ES-I3 (cell line): ENCODE data around the gene CRYGS.
"Not testable (repeated sequence)": the region's sequence is repeated elsewhere in the genome, so short reads cannot be mapped to it uniquely, and the experiment has no call there.

Experiments
- H3K36me3 ChIP-seq: 2 replicates; pipeline ENCODE4 v1.6.1; 2013; ENCODE audit warnings: mild to moderate bottlenecking, low read length, control low read depth, moderate library complexity; ENCODE audit not compliant: insufficient read depth
- H3K4me1 ChIP-seq: 2 replicates; pipeline ENCODE4 v1.6.1; 2013; ENCODE audit warnings: mild to moderate bottlenecking, control low read depth, low read length; ENCODE audit not compliant: insufficient read depth
- H3K9ac ChIP-seq: 2 replicates; pipeline ENCODE4 v1.6.1; 2013; ENCODE audit warnings: low read depth, mild to moderate bottlenecking, low read length, moderate library complexity
- H3K9me3 ChIP-seq: 2 replicates; pipeline ENCODE4 v1.6.1; 2013; ENCODE audit warnings: mild to moderate bottlenecking, low read length, moderate library complexity; ENCODE audit not compliant: control insufficient read depth, insufficient read depth

Gene CRYGS

DNA sequence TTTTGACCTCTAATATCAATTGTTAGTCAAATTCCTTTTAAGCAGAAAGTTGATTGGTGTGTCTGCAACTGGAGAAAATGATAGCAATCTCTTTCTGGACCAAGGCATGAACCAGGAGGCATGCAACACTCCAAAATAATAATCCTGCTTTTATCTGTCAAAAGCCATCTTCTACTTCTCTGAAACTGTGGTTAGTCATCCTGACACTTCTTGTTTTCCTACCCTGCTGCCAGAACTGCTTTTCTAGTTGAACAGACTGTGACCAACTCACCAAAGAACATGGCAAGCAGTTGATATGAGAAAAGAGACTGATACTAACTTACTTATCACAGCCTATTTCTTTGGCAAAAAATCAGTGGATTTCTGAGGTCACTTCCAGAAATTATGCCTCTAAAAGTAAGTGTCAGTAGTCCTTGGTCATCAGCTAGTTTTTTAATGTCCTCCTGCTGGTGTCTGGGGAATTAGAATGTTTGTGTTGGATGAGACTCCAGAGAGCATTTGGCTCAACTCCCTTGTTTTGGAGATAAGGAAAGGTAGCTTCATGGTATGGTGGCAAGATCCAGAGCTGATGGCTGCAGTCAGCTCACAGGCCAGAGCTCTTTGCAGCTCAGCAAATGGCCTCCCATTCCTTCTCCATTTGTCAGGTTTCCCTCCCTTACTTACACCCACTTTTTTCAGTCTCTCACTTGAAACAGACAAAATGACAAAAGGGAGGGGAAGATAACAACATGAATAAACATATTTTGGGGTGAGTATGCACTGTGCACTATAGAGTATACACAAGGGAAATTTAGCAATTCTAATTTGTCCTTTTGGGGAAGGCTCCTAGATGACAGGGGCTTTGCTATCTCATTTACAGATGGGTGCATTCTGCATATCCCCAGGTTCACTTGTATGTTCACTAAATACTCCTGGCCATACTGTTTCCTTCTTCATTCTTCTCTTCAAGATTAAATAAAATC lies 7.0 kb downstream of the CRYGS start:
- Histone ChIP-seq H3K4me1 (0 out of 2 replicates have a peak, but pooled peaks cover 3% of the 10 kb centered on the region), H3K9ac (no peak overlapping the region)

DNA sequence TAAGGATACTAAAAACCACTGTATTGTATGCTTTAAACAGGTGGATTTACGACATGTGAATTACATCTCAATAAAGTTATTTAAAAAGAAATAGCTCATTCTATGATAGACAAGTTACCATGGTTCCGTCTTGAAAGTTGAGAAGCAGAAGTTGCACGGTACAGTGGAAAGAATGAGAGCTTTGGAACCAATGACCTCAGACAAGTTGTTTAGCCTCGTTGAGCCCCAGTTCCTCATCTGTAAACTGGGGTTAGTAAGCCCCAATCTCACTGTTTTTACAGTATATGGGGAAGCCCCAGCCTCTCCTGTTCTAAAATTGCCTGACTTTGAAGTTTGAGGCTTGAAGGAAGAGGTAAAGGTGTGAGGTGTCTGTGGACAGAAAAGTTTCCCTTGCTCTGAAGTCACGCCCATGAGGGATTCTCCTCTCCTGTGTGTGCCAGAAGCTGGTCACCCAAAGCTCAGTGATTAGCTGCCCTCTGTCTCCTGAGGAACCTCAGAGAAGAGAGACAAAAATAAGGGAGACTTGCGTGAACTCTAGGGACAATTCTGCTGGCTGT lies 10.0 kb downstream of the CRYGS start:
- H3K9ac ChIP-seq: no peak overlapping the region
- H3K9me3 ChIP-seq: no peaks in the 10 kb centered on the region
- H3K36me3 ChIP-seq: peaks cover 2% of the 10 kb centered on the region; the same call in 1 of the 2 replicates
- H3K4me1 ChIP-seq: peaks cover 12% of the 10 kb centered on the region; the same call in 1 of the 2 replicates

More for the DNA sequence above, 7.0 kb downstream of the CRYGS start:
- Histone ChIP-seq H3K9me3 (no peaks in the 10 kb centered on the region), H3K36me3 (peaks cover 2% of the 10 kb centered on the region; the same call in 1 of the 2 replicates)

DNA sequence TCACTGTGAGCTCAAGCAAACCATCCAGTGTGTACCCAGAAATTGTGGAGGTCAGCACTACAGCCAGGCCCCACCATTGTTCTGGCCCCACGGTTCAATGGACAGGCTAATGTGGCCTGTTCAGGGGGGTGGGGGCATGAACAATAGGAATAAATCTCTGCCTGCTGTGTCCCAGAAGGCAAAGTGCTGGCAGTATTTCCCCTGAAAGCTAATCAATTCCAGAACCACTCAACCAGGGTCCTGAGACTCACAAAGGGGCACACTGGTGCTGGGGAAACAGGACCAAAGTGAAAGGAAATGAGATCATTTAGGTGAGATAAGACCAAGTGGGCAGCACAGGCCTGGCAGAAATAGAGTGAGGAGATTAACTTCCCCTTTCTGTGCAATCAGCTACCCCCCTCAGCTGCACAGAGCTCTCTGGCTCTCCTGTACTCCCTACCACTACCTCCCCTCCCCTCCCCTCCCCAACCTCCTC lies 11.5 kb downstream of the CRYGS start:
- Histone ChIP-seq H3K36me3 (no peaks in the 10 kb centered on the region), H3K4me1 (peaks cover 12% of the 10 kb centered on the region; the same call in 1 of the 2 replicates), H3K9me3 (no peaks in the 10 kb centered on the region), H3K9ac (no peak overlapping the region)

DNA sequence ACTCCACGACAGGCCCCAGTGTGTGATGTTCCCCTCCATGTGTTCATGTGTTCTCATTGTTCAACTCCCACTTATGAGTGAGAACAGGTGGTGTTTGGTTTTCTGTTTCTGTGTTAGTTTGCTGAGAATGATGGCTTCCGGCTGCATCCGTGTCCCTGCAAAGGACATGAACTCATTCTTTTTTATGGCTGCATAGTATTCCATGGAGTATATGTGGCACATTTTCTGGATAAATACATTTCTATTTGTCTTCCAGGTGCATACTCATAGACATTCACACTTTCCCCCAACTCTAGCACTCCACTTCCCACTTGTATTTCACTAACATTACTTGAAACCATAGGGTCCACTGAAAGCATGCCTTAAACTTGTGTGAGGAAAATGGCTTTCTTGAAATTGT lies 12.5 kb downstream of the CRYGS start:
- H3K9ac ChIP-seq, H3K36me3 ChIP-seq, H3K9me3 ChIP-seq: not testable (repeated sequence)
- H3K4me1 ChIP-seq: peaks cover 12% of the 10 kb centered on the region; the same call in 1 of the 2 replicates

DNA sequence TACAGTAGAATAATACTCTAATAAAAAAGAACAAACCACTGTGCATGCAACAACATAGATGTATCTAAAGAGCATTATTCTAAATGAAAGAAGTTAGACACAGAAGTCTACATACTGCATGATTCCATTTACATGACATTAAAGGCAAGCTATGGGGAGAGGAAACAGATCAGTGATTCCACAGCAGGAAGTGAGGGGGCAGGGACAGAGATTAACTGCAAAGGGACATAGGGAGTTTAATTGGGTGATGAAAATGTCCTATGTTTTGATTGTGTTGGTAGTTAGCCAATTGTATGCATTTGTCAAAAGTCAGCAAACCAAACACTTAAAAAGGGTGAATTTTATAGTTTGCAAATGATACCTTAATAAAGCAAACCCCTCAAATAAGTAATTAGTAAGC lies 13.8 kb downstream of the CRYGS start:
- H3K9me3 ChIP-seq: no peaks in the 10 kb centered on the region
- peaks cover 12% of the 10 kb centered on the region; the same call in 1 of the 2 replicates for H3K4me1 ChIP-seq
- H3K9ac ChIP-seq: no peak overlapping the region
- H3K36me3 ChIP-seq: no peaks in the 10 kb centered on the region

DNA sequence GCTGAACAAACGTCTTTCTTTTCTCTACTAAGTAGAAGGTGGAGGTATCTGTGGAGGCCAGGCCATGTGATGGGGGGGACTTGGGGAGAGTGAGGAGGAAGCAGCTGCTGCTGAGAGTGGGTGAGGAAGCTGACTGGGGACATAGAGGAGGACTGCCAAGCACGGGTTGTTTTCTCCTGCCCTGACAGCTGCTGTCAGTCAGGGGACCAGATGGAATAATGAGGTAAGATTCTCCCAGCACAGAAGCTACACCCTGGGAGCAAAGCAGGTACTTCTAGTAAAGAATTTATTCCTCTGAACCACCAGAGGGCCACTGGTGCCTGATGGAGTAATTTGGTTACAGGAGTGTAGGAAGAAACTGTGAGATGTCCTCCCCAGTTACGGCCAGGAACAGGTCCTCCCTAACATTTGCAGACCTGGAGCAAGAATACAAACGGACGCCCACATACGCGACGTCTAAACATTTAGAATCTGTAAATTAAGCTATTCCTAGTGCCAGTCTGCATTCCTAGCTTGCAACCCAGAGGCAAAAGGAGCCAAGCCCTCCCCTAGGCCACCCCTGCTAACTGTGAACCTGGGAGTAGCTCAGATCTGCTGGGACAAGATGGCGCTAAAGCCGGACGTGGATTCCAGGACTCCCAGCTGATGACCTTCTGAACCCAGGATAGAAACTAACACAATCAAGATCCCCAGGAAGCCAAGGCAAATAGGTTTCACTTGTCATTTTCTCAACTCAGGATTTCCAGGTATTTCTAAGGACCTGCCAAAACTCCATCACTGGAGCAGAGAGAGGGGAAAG lies 14.8 kb downstream of the CRYGS start:
- Histone ChIP-seq H3K9me3 (no peaks in the 10 kb centered on the region), H3K9ac (no peak overlapping the region), H3K36me3 (no peaks in the 10 kb centered on the region), H3K4me1 (peaks cover 12% of the 10 kb centered on the region; the same call in 1 of the 2 replicates)

DNA sequence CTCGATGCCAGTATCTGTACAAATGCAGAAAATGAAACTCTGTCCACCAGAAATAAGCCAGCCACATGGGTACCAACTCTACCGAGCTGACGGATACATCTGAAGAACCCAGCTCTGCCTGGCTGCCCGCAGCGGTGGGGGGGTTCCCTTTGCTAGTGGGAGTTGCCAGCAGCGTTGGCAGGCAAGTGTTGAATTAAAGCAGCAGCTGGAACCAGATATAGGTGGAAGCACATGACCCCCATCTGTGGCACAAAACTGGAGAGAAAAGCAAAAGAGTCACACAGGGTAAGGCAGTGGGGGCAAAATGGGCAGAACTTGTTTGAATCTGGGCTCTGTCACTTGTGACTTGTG lies 17.9 kb downstream of the CRYGS start:
- Histone ChIP-seq H3K9ac (no peak overlapping the region), H3K9me3 (no peaks in the 10 kb centered on the region), H3K36me3 (no peaks in the 10 kb centered on the region), H3K4me1 (peaks cover 12% of the 10 kb centered on the region; the same call in 1 of the 2 replicates)

DNA sequence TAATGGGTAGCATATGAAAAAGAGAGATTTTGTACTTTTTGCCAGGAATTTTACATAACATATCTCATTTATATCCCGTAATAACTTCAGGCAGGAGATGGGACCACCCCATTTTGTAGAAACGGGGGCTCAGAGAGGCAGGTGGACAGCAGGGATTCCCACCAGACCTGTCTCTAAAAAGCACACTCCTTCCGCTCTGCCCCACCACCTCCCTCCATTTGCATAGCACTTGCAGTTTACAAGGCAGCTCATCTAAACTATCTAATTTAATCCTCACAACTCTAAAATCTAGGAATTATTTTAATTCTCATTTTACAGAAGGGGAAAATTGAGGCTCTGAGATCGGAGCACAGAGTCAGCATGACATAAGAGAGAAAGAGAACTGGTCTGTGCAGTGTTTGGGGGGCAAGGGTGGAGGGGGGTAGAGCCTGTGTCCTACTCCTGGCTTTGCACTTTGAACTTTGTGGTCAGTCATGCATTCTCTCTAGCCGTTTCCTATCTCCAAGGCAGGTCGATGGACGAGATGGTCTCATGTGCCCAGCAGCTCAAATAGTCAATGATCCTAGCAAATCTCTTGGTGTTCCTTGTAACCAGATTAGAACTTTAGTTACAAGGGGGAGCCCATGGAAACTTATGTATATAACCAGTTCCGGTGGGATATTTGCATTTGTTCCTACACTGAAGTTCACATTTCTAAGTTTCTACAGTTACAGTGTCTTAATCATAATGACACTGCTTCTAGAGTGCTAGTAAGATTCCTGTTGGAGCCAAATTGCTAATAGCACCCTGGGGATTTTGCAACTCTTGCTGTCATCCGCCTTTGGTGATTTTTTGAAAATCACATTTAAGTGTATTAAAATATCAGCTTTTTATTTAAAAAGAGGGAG lies 18.6 kb downstream of the CRYGS start:
- H3K9me3 ChIP-seq: no peaks in the 10 kb centered on the region
- no peak overlapping the region for H3K9ac ChIP-seq
- H3K4me1 ChIP-seq: peaks cover 9% of the 10 kb centered on the region; the same call in 1 of the 2 replicates
- H3K36me3 ChIP-seq: no peaks in the 10 kb centered on the region

DNA sequence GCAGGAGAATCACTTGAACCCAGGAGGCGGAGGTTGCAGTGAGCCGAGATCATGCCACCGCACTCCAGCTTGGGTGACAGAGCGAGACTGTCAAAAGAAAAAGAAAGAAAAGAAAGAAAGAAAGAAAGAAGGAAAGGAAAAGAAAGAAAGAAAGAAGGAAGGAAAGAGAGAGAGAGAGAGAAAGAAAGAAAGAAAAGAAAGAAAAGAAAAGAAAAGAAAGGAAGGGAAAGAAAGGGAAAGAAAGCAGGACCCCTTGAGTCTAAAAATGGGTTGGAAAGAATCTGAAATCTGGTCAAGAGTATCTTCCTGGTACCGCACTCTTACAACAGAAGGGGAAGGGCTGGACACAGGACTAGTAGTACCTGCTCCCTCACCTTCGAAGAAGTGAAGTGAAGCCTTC lies 19.6 kb downstream of the CRYGS start:
- Histone ChIP-seq H3K4me1 (peaks cover 3% of the 10 kb centered on the region; the same call in 1 of the 2 replicates), H3K9ac (no peak overlapping the region), H3K9me3 (no peaks in the 10 kb centered on the region), H3K36me3 (no peaks in the 10 kb centered on the region)

DNA sequence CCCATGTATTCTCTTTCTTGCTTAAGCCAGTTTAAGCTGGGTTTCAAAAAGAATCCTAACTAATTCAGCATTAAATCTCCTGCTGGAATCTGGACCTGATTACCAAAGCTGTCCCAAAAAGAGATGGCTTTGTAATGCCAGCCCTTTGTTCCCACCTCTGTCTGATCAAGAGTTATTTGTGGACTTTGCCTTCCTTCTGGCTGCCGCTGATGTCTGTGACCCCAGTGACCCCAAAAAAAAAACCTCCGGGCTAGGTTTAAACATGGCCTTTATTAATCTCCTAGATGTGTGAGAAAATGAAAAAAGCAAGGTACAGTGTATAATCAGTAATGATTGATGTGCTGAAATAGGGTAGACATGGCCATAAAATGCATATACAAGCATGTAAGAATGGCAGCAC lies 20.7 kb downstream of the CRYGS start:
- no peaks in the 10 kb centered on the region for H3K36me3 ChIP-seq
- H3K9ac ChIP-seq: no peak overlapping the region
- H3K4me1 ChIP-seq: no peaks in the 10 kb centered on the region
- no peaks in the 10 kb centered on the region for H3K9me3 ChIP-seq

DNA sequence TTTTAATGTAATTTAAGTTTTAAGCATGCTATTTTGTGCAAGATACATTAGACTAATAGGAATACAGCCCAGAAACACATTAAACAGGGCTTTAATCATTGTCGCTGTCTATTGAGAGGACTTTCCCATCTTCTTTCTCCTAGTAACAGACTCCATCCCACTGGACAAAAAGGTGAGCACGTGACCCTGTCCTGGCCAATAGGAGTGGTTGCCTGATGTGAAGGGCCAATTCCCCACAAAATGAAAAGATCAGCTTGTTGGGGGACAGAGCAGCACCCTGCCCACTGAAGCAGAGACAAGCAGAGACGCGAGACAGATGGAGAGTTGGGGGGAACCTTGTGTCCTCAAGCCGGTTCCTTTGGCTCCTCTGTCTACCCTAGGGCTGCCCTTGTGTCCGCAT lies 21.2 kb downstream of the CRYGS start:
- H3K9me3 ChIP-seq: no peaks in the 10 kb centered on the region
- no peak overlapping the region for H3K9ac ChIP-seq
- no peaks in the 10 kb centered on the region for H3K4me1 ChIP-seq
- no peaks in the 10 kb centered on the region for H3K36me3 ChIP-seq

DNA sequence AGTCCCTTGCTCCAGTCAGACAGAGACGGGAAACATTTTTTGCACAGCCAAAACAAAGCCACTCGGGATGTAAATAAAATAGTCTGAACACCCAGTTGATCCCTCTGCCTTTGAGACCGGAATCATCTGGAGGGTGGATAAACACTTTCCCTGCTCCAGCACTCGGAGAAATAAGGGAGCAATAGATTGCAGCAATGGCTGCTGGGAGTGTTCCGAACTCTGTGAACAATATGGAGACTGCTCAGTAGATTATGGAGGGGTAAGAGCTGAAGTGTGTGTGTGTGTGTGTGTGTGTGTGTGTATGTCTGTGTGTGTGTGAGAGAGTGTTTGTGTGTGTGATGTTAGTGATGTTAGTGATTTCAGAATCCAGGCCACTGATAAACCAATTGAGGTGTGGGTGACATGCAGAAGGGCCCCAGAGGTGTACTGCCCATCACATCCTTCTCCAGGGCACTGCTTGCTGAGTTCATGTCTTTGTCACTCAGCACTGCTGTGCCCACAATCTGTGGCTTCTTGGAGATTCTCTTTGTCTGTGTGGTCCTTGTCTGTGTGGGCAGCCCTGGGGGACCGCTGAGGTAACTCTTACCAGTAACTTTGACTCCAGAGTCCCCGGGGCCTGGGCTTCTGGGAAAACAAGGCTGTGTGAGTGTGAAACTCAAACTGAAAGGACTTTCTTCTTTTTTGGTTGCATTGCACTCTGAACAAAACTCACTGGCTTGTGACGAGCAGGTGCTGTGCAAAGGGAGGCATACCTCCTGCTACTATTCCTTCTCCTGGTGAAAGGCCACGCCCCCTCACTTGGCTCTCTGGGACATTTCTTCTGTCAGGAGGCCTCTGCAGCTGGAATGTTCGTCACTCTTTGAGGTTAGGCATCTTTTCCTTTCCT lies 23.0 kb downstream of the CRYGS start:
- no peak overlapping the region for H3K9ac ChIP-seq
- H3K4me1 ChIP-seq: no peaks in the 10 kb centered on the region
- no peaks in the 10 kb centered on the region for H3K9me3 ChIP-seq
- H3K36me3 ChIP-seq: no peaks in the 10 kb centered on the region

DNA sequence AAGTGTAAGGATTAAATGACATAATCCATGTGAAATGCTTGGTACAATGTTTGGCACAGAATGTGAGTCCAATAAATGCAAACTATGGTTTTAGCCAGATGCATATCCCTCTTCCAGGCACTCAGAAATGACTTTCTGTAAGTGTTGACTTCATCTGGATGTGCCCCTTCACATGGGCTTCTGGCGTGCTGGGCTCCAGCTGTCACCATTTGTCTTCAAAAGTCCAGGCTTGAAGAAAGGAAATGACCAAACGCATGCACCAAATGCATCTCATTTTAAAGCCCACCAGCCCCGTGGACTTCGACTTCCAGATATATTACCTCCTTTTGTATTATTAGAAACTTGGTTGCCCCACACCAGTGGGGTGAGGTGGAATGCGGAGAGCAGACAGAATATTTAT lies 23.7 kb downstream of the CRYGS start:
- no peaks in the 10 kb centered on the region for H3K9me3 ChIP-seq
- no peaks in the 10 kb centered on the region for H3K36me3 ChIP-seq
- H3K9ac ChIP-seq: no peak overlapping the region
- H3K4me1 ChIP-seq: no peaks in the 10 kb centered on the region
